Measurements from ENCODE around the gene KCNK5. TPM values are rescaled to one million over a fixed set of nuclear protein-coding genes. Genes with fewer than 3 reads are reported as not detected.

KCNK5 gene
- total RNA-seq, 1 experiment from 2014 or later, result not detected

DNA sequence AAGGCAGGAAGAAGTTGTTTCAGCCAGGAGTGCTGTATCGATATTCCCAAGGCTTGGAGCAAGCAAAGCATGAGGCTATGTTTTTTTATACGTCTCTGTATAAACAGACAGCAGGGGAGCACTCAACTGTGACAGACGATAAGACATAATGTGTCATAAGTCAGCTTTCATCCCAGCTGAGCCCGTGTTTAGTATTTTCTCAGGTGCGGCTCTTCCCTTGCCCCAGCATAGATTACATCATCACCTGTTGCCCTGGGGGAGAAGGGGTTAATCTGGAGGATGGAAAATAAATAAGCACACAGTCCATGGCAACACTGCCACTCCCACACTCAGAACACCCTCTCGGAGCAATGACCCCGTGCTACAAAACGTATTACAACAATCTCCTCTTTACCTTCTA lies 22.1 kb upstream of the KCNK5 start:
- Histone ChIP-seq H3K27me3 (ENCODE audit: low read length) (no peaks in the 10 kb centered on the region), H3K36me3 (ENCODE audit: insufficient read depth, low read length) (no peaks in the 10 kb centered on the region), H3K9me2 (replicated peaks; ENCODE audit: insufficient read depth, low read length) (no peaks in the 10 kb centered on the region), H2AFZ (ENCODE audit: low read length) (no peak overlapping the region), H3K4me3 (ENCODE audit: low read length) (no peak overlapping the region), H3K9me3 (ENCODE audit: low read length) (no peaks in the 10 kb centered on the region), H3K27ac (ENCODE audit: low read length) (no peak overlapping the region), H3K4me2 (ENCODE audit: low read depth, low read length, poor library complexity, severe bottlenecking) (no peak overlapping the region), H3K79me2 (ENCODE audit: low read length) (no peaks in the 10 kb centered on the region), H3K4me1 (ENCODE audit: low read length) (no peaks in the 10 kb centered on the region), H3K9ac (ENCODE audit: low read length) (no peak overlapping the region), H4K20me1 (ENCODE audit: insufficient read depth, low read depth, low read length) (no peaks in the 10 kb centered on the region)
- DNase-seq, result no peak

DNA sequence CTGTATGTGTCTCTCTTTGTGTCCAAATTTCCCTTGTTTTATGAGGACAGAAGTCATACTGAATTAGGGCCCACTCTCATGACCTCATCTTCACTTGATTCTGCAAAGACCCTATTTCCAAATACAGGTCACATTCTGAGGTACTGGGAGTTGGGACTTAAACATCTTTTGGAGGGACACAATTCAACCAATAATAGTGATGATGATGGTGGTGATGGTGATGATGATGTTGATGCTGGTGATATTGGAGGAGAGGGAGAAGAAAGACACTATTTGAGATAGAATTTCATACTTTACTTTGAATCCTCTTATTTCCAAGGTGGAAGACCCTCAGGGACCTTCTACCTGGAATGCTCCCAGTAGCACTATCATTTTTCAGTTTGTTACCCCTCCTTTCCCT lies 21.2 kb upstream of the KCNK5 start:
- Histone ChIP-seq H3K4me1 (ENCODE audit: low read length) (no peaks in the 10 kb centered on the region), H3K4me3 (ENCODE audit: low read length) (no peak overlapping the region), H3K27me3 (ENCODE audit: low read length) (no peaks in the 10 kb centered on the region), H3K27ac (ENCODE audit: low read length) (no peak overlapping the region), H3K9me3 (ENCODE audit: low read length) (no peaks in the 10 kb centered on the region), H3K4me2 (ENCODE audit: low read depth, low read length, poor library complexity, severe bottlenecking) (no peak overlapping the region), H3K9ac (ENCODE audit: low read length) (no peak overlapping the region), H3K9me2 (replicated peaks; ENCODE audit: insufficient read depth, low read length) (no peaks in the 10 kb centered on the region), H4K20me1 (ENCODE audit: insufficient read depth, low read depth, low read length) (no peaks in the 10 kb centered on the region), H2AFZ (ENCODE audit: low read length) (no peak overlapping the region), H3K79me2 (ENCODE audit: low read length) (no peaks in the 10 kb centered on the region), H3K36me3 (ENCODE audit: insufficient read depth, low read length) (no peaks in the 10 kb centered on the region)
- no peak for DNase-seq

DNA sequence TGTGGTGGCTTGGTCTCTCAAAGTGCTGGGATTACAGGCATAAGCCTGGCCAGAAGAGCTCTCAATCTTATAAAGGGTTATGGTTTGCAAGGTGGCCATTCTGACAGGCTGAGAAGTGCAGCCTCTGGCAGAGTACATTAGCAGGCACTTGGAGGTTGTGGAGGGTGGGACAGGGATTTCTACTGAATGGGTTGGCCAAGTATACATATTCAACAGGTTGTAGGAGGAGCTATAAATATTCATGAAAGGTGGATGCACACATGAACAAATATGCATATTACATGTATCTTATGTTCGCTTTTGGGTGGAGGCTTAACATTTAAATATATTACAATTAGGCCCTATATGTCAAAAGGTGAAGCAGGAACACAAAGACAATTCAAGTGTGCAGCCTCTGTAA lies 20.0 kb upstream of the KCNK5 start:
- no peak overlapping the region for H3K27ac ChIP-seq (ENCODE audit: low read length)
- H3K9ac ChIP-seq (ENCODE audit: low read length), result no peak overlapping the region
- H3K9me3 ChIP-seq (ENCODE audit: low read length), result no peaks in the 10 kb centered on the region
- H4K20me1 ChIP-seq (ENCODE audit: insufficient read depth, low read depth, low read length), result no peaks in the 10 kb centered on the region
- no peaks in the 10 kb centered on the region for H3K9me2 ChIP-seq (replicated peaks; ENCODE audit: insufficient read depth, low read length)
- H2AFZ ChIP-seq (ENCODE audit: low read length), result no peak overlapping the region
- H3K27me3 ChIP-seq (ENCODE audit: low read length), result no peaks in the 10 kb centered on the region
- no peaks in the 10 kb centered on the region for H3K36me3 ChIP-seq (ENCODE audit: insufficient read depth, low read length)
- H3K79me2 ChIP-seq (ENCODE audit: low read length), result no peaks in the 10 kb centered on the region
- H3K4me3 ChIP-seq (ENCODE audit: low read length), result no peak overlapping the region
- no peaks in the 10 kb centered on the region for H3K4me1 ChIP-seq (ENCODE audit: low read length)
- no peak overlapping the region for H3K4me2 ChIP-seq (ENCODE audit: low read depth, low read length, poor library complexity, severe bottlenecking)
- DNase-seq, result no peak

DNA sequence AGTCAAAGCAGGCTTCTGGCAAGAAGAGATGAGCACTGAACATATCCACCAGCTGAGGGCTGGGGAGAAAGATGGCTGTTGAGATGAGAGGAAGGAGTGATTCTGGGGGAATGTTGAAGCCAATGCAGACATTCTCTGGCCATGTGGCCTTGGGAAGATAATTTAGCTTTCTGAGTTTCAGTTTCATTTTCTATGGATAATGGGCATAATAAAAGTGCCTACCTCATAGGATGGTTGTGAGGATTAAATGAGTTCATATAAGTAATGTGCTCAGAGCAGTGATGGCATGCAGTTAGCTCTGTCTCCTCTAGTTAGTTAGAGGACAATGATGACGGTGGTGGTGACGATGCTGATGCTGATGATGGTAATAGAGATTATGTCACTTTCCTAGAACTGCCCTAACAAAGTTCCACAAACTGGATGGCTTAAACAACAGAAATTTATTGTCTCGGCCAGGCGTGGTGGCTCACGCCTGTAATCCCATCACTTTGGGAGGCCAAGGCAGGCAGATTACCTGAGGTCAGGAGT lies 18.5 kb upstream of the KCNK5 start:
- H3K36me3 ChIP-seq (ENCODE audit: insufficient read depth, low read length), result no peaks in the 10 kb centered on the region
- H3K4me1 ChIP-seq (ENCODE audit: low read length), result no peaks in the 10 kb centered on the region
- H3K27ac ChIP-seq (ENCODE audit: low read length), result no peak overlapping the region
- H3K9me2 ChIP-seq (replicated peaks; ENCODE audit: insufficient read depth, low read length), result no peaks in the 10 kb centered on the region
- H3K4me2 ChIP-seq (ENCODE audit: low read depth, low read length, poor library complexity, severe bottlenecking), result no peak overlapping the region
- no peak overlapping the region for H3K9ac ChIP-seq (ENCODE audit: low read length)
- H2AFZ ChIP-seq (ENCODE audit: low read length), result no peak overlapping the region
- no peaks in the 10 kb centered on the region for H3K27me3 ChIP-seq (ENCODE audit: low read length)
- H3K9me3 ChIP-seq (ENCODE audit: low read length), result no peaks in the 10 kb centered on the region
- H3K79me2 ChIP-seq (ENCODE audit: low read length), result no peaks in the 10 kb centered on the region
- no peak overlapping the region for H3K4me3 ChIP-seq (ENCODE audit: low read length)
- DNase-seq, result no peak
- no peaks in the 10 kb centered on the region for H4K20me1 ChIP-seq (ENCODE audit: insufficient read depth, low read depth, low read length)

DNA sequence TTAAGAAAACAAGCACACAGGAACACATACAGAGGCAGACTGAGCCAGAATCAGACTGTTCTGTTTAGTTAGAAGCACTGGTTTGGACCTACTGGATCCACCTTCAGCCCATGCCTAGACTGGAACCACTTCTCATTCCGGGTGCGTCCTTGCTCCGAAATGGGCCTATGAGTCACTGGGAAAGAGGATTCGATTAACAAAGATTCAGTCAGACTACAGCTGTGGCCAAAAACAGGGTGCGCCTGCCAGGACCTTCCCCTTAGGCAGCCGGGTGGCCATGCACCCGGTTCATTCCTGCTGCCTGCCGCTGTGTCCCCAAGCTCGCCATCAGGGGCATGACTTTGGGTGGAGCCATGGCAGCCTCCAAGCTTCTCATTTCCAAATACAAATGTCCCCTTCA lies 14.5 kb upstream of the KCNK5 start:
- H3K27me3 ChIP-seq (ENCODE audit: low read length), result no peaks in the 10 kb centered on the region
- DNase-seq, result no peak
- no peaks in the 10 kb centered on the region for H3K36me3 ChIP-seq (ENCODE audit: insufficient read depth, low read length)
- H3K4me2 ChIP-seq (ENCODE audit: low read depth, low read length, poor library complexity, severe bottlenecking), result no peak overlapping the region
- no peak overlapping the region for H2AFZ ChIP-seq (ENCODE audit: low read length)
- H3K9ac ChIP-seq (ENCODE audit: low read length), result no peak overlapping the region
- H3K9me3 ChIP-seq (ENCODE audit: low read length), result no peaks in the 10 kb centered on the region
- H3K4me3 ChIP-seq (ENCODE audit: low read length), result no peak overlapping the region
- no peaks in the 10 kb centered on the region for H3K9me2 ChIP-seq (replicated peaks; ENCODE audit: insufficient read depth, low read length)
- H3K27ac ChIP-seq (ENCODE audit: low read length), result no peak overlapping the region
- no peaks in the 10 kb centered on the region for H3K4me1 ChIP-seq (ENCODE audit: low read length)
- H4K20me1 ChIP-seq (ENCODE audit: insufficient read depth, low read depth, low read length), result no peaks in the 10 kb centered on the region
- H3K79me2 ChIP-seq (ENCODE audit: low read length), result no peaks in the 10 kb centered on the region

DNA sequence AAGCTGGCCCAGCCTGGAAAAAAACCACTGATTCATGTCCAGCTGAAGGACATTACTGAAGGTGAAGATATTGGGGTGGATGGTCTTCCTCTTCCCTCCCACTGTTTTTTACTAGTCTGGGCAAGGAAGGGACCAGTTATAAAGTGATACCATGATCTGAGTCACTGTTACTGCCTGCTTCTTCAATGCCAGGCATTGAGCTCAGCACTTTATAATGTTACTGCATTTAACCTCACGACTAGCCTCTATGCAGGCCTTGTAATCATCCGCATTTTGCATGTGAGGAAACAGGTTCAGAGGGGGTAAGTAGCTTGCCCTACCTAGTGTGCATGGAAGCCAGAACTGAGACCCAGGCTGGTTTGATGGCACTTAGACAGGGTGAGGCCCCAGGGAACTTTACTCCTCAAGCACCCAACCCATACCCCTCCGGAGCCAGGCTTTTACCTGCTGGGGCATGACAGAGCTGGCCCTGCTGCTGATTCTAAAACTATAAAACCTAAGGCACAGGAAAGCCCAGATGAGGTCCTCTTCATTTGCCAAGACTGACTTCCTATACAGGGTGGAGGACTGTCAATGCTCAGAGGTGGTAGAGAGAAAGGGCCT lies 11.0 kb upstream of the KCNK5 start:
- Histone ChIP-seq H3K36me3 (ENCODE audit: insufficient read depth, low read length) (no peaks in the 10 kb centered on the region), H3K9me3 (ENCODE audit: low read length) (no peaks in the 10 kb centered on the region), H2AFZ (ENCODE audit: low read length) (no peak overlapping the region), H3K4me1 (ENCODE audit: low read length) (no peaks in the 10 kb centered on the region), H3K9me2 (replicated peaks; ENCODE audit: insufficient read depth, low read length) (no peaks in the 10 kb centered on the region), H3K9ac (ENCODE audit: low read length) (no peak overlapping the region), H3K27ac (ENCODE audit: low read length) (no peak overlapping the region), H3K4me2 (ENCODE audit: low read depth, low read length, poor library complexity, severe bottlenecking) (no peak overlapping the region), H4K20me1 (ENCODE audit: insufficient read depth, low read depth, low read length) (no peaks in the 10 kb centered on the region), H3K79me2 (ENCODE audit: low read length) (no peaks in the 10 kb centered on the region), H3K4me3 (ENCODE audit: low read length) (no peak overlapping the region), H3K27me3 (ENCODE audit: low read length) (no peaks in the 10 kb centered on the region)
- no peak for DNase-seq

DNA sequence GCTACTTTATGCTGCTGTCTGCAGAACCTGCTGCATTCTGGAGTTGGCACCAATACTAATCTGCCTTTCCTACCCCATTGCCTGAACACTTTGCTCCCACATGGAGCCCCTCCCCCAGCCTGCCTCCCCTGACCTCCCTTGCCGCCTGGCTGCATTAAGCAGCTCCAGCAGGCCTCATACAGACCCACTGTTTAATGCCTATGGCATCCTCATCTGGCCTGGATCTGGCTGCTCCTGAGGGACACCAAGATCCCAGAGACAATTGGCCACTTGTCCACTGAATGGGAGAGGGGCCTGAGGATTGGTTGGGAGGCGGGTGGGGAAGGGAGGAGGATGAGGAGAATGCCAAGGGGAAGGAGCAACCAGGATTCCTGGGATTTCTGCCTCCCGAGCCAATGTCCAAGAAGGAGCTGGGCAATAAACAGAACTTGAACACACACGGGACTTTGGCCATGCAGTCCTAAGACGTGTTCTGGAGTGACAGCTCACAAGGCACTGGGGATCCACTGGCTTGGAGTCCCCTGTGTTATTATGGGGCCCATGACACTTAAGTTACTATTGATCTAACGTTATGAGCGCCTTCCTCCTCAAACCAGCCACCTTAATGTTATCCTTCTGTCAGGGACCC lies 10.4 kb upstream of the KCNK5 start:
- no peak overlapping the region for H3K4me2 ChIP-seq (ENCODE audit: low read depth, low read length, poor library complexity, severe bottlenecking)
- no peaks in the 10 kb centered on the region for H3K79me2 ChIP-seq (ENCODE audit: low read length)
- no peaks in the 10 kb centered on the region for H3K9me2 ChIP-seq (replicated peaks; ENCODE audit: insufficient read depth, low read length)
- H3K36me3 ChIP-seq (ENCODE audit: insufficient read depth, low read length), result no peaks in the 10 kb centered on the region
- H2AFZ ChIP-seq (ENCODE audit: low read length), result no peak overlapping the region
- no peaks in the 10 kb centered on the region for H3K4me1 ChIP-seq (ENCODE audit: low read length)
- H4K20me1 ChIP-seq (ENCODE audit: insufficient read depth, low read depth, low read length), result no peaks in the 10 kb centered on the region
- DNase-seq, result no peak
- no peak overlapping the region for H3K9ac ChIP-seq (ENCODE audit: low read length)
- H3K27ac ChIP-seq (ENCODE audit: low read length), result no peak overlapping the region
- H3K4me3 ChIP-seq (ENCODE audit: low read length), result no peak overlapping the region
- no peaks in the 10 kb centered on the region for H3K27me3 ChIP-seq (ENCODE audit: low read length)
- no peaks in the 10 kb centered on the region for H3K9me3 ChIP-seq (ENCODE audit: low read length)

DNA sequence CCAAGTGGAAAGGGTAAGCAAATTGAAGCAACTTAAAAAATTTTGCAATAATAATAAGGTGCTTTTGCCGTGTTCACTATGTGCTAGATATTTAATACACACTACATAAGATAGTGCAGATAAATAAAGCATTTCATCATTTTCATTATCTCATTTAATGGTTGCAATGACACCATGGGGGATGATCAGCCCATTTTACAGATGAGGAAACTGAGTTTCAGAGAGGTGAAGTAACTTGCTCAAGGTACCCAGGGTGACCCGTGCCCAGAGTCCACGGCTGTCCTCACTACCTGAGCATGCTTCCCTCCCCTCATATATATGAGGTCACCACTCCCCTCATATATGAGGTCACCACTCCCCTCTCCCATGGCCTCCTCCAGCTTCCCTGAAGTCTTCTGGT lies 7.5 kb upstream of the KCNK5 start:
- H2AFZ ChIP-seq (ENCODE audit: low read length), result no peak overlapping the region
- no peaks in the 10 kb centered on the region for H3K9me3 ChIP-seq (ENCODE audit: low read length)
- no peak overlapping the region for H3K4me3 ChIP-seq (ENCODE audit: low read length)
- no peak for DNase-seq
- no peaks in the 10 kb centered on the region for H4K20me1 ChIP-seq (ENCODE audit: insufficient read depth, low read depth, low read length)
- H3K4me2 ChIP-seq (ENCODE audit: low read depth, low read length, poor library complexity, severe bottlenecking), result no peak overlapping the region
- no peak overlapping the region for H3K9ac ChIP-seq (ENCODE audit: low read length)
- H3K36me3 ChIP-seq (ENCODE audit: insufficient read depth, low read length), result no peaks in the 10 kb centered on the region
- H3K4me1 ChIP-seq (ENCODE audit: low read length), result no peaks in the 10 kb centered on the region
- no peaks in the 10 kb centered on the region for H3K9me2 ChIP-seq (replicated peaks; ENCODE audit: insufficient read depth, low read length)
- H3K27ac ChIP-seq (ENCODE audit: low read length), result no peak overlapping the region
- no peaks in the 10 kb centered on the region for H3K79me2 ChIP-seq (ENCODE audit: low read length)
- no peaks in the 10 kb centered on the region for H3K27me3 ChIP-seq (ENCODE audit: low read length)
